Umbilical cord (tissue), 2 donors: ENCODE measurements around the gene LNP1. TPM values are rescaled to one million over a fixed set of nuclear protein-coding genes. Genes with fewer than 3 reads are reported as not detected.
"Not testable (repeated sequence)": the region's sequence is repeated elsewhere in the genome, so short reads cannot be mapped to it uniquely, and the experiment has no call there.

ENCODE experiments used
- DNase-seq: peaks from one replicate; pipeline ENCODE4 v3.0.0-alpha.2; 2015; ENCODE audit warnings: low spot score
- total RNA-seq: library from RNA; depleted of rRNA; stranded (reverse); fragments of >200 nt; gene quantifications from one replicate; pipeline ENCODE4 v1.2.3, GENCODE V29; 2014; ENCODE audit warnings: low replicate concordance; ENCODE audit not compliant: insufficient read depth

The LNP1 gene
- total RNA-seq = 2.4 TPM

- peak; percentile 99 for DNase-seq
These were observed at the start of gene LNP1, which contains the start of gene TOMM70 for GRCh38 chr3:100400780-100401673. LNP1 (plus strand) TSS chr3:100401539; CDS start chr3:100429730, 28,191 bp downstream. TOMM70 (minus strand) TSS chr3:100401089; CDS start chr3:100400949, 140 bp downstream.

GRCh38 chr3:100351770-100352169 is 49.6 kb upstream of the LNP1 start:
- not testable (repeated sequence) for DNase-seq

GRCh38 chr3:100352296-100353231 is 48.8 kb upstream of the LNP1 start:
- peak; percentile 66 for DNase-seq

- DNase-seq = peak; percentile 36
These were observed 46.5 kb upstream of the LNP1 start for GRCh38 chr3:100354850-100355249.

GRCh38 chr3:100358413-100358812 is 42.9 kb upstream of the LNP1 start:
- no peak for DNase-seq

GRCh38 chr3:100359035-100359434 is 42.3 kb upstream of the LNP1 start:
- no peak for DNase-seq

GRCh38 chr3:100360757-100361496 is 40.4 kb upstream of the LNP1 start:
- no peak for DNase-seq

- DNase-seq = no peak
These were observed 39.4 kb upstream of the LNP1 start for GRCh38 chr3:100361897-100362296.

- DNase-seq = no peak
These were observed 36.9 kb upstream of the LNP1 start for GRCh38 chr3:100364421-100364820.

- no peak for DNase-seq
These were observed 34.9 kb upstream of the LNP1 start for GRCh38 chr3:100366424-100366823.

- DNase-seq = no peak
These were observed 32.9 kb upstream of the LNP1 start for GRCh38 chr3:100368441-100368840.

- no peak for DNase-seq
These were observed 30.6 kb upstream of the LNP1 start for GRCh38 chr3:100370756-100371155.

GRCh38 chr3:100374521-100374920 is 26.8 kb upstream of the LNP1 start:
- no peak for DNase-seq

- DNase-seq = no peak
These were observed 25.0 kb upstream of the LNP1 start for GRCh38 chr3:100376301-100376700.

- DNase-seq = no peak
These were observed 16.4 kb upstream of the LNP1 start for GRCh38 chr3:100384733-100385525.

GRCh38 chr3:100386437-100387074 is 14.8 kb upstream of the LNP1 start:
- peak; percentile 7 for DNase-seq

- DNase-seq = no peak
These were observed 12.3 kb upstream of the LNP1 start for GRCh38 chr3:100389025-100389424.

GRCh38 chr3:100395679-100396431 is 5.5 kb upstream of the LNP1 start:
- DNase-seq = no peak

- DNase-seq = no peak
These were observed 4.4 kb upstream of the LNP1 start for GRCh38 chr3:100396967-100397366.
